Vagina (tissue), 2 donors: Measurements from ENCODE around the gene CCDC33. TPM values are rescaled to one million over a fixed set of nuclear protein-coding genes. Genes with fewer than 3 reads are reported as not detected.

Experiments used
- DNase-seq, 2 donors: peaks; one replicate each; pipeline ENCODE4 v3.0.0-alpha.2; 2017; ENCODE audit errors: extremely low spot score in 2 of 2
- H3K27ac ChIP-seq: fragments of 200-600 bp; sonication (generic); one replicate; pipeline ENCODE4 v1.5.1; 2019
- H3K27me3 ChIP-seq: fragments of 200-600 bp; sonication (generic); one replicate; pipeline ENCODE4 v1.5.1; 2019
- H3K36me3 ChIP-seq, 2 donors: fragments of 200-600 bp; sonication (generic); one replicate each; pipeline ENCODE4 v1.5.1; 2017 to 2019
- H3K4me1 ChIP-seq: fragments of 200-600 bp; sonication (generic); one replicate; pipeline ENCODE4 v1.5.1; 2019
- H3K4me3 ChIP-seq, 2 donors: fragments of 200-600 bp; sonication (generic); 1 replicate in 1 of 2; 2 replicates in 1 of 2; pipeline ENCODE4 v1.5.1; 2016 to 2019
- H3K9me3 ChIP-seq: fragments of 200-600 bp; sonication (generic); one replicate; pipeline ENCODE4 v1.5.1; 2019
- CTCF ChIP-seq, 3 experiments: fragments of 450-650 bp in 2 of 3; fragments of 200-600 bp in 1 of 3; sonication (generic) in 1 of 3; IDR thresholded peaks; one replicate each; pipeline ENCODE4 v1.5.1; 2017 to 2019; ENCODE audit warnings: antibody characterized with exemption in 3 of 3, mild to moderate bottlenecking in 2 of 3, moderate library complexity in 2 of 3
- POLR2A ChIP-seq, 2 donors: fragments of 450-650 bp; IDR thresholded peaks; one replicate each; pipeline ENCODE4 v1.6.1; 2017; ENCODE audit warnings: antibody characterized with exemption in 2 of 2, mild to moderate bottlenecking in 2 of 2, moderate library complexity in 2 of 2
- POLR2AphosphoS5 ChIP-seq, 2 donors: sonication (generic); formaldehyde crosslinking; IDR thresholded peaks; one replicate each; pipeline ENCODE4 v1.9.0; 2017; ENCODE audit warnings: antibody characterized with exemption in 2 of 2, mild to moderate bottlenecking in 2 of 2, low read depth in 1 of 2; ENCODE audit not compliant: insufficient read depth in 1 of 2
- intact Hi-C: fragments of 100-400 bp; cut with DNase I; formaldehyde crosslinking; loops from one replicate; pipeline ENCODE4 v1.15.1; 2023
- total RNA-seq: library from RNA; depleted of rRNA; stranded (reverse); fragments of >200 nt; gene quantifications from one replicate; pipeline ENCODE4 v1.2.3, GENCODE V29; 2016

CCDC33 gene
- total RNA-seq, 1 donor from 2014 or later: not detected

DNA sequence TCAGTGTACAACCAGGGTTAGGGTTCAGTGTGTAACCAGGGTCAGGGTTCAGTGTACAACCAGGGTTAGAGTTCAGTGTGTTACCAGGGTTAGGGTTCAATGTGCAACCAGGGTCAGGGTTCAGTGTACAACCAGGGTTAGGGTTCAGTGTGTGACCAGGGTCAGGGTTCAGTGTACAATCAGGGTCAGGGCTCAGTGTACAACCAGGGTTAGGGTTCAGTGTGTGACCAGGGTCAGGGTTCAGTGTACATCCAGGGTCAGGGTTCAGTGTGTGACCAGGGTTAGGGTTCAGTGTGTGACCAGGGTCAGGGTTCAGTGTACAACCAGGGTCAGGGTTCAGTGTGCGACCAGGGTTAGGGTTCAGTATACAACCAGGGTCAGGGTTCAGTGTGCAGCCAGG lies 98.0 kb downstream of the CCDC33 start:
- Histone ChIP-seq H3K4me3 (no peak overlapping the region), H3K9me3 (no peaks in the 10 kb centered on the region), H3K36me3 (no peaks in the 10 kb centered on the region), H3K27me3 (no peaks in the 10 kb centered on the region), H3K27ac (no peak overlapping the region), H3K4me1 (no peaks in the 10 kb centered on the region)
- intact Hi-C loops: no loop called here
- no peak for TF ChIP-seq POLR2AphosphoS5 (IDR thresholded peaks at IDR 0.05; ENCODE audit: insufficient read depth in 1 of 2, low read depth in 1 of 2)
- no peak for TF ChIP-seq CTCF (IDR thresholded peaks at IDR 0.05)
- no peak for TF ChIP-seq POLR2A (IDR thresholded peaks at IDR 0.05)
- DNase-seq: no peak

GRCh38 chr15:74335396-74335795 lies 99.3 kb downstream of the CCDC33 start:
- no peaks in the 10 kb centered on the region for H3K36me3 ChIP-seq
- no peaks in the 10 kb centered on the region for H3K4me1 ChIP-seq
- no peaks in the 10 kb centered on the region for H3K9me3 ChIP-seq
- no peak overlapping the region for H3K4me3 ChIP-seq
- no peaks in the 10 kb centered on the region for H3K27me3 ChIP-seq
- DNase-seq: no peak
- intact Hi-C loops: no loop called here
- H3K27ac ChIP-seq: no peak overlapping the region
- TF ChIP-seq POLR2A (IDR thresholded peaks at IDR 0.05): no peak
- TF ChIP-seq CTCF (IDR thresholded peaks at IDR 0.05): no peak
- TF ChIP-seq POLR2AphosphoS5 (IDR thresholded peaks at IDR 0.05; ENCODE audit: insufficient read depth in 1 of 2, low read depth in 1 of 2): no peak

- TF ChIP-seq POLR2A (IDR thresholded peaks at IDR 0.05): no peak
- TF ChIP-seq CTCF (IDR thresholded peaks at IDR 0.05): no peak
- TF ChIP-seq POLR2AphosphoS5 (IDR thresholded peaks at IDR 0.05; ENCODE audit: insufficient read depth in 1 of 2, low read depth in 1 of 2): no peak
- H3K4me3 ChIP-seq: no peak overlapping the region
- no peaks in the 10 kb centered on the region for H3K27me3 ChIP-seq
- DNase-seq: no peak
- no peaks in the 10 kb centered on the region for H3K4me1 ChIP-seq
- H3K9me3 ChIP-seq: no peaks in the 10 kb centered on the region
- no peaks in the 10 kb centered on the region for H3K36me3 ChIP-seq
- H3K27ac ChIP-seq: no peak overlapping the region
- intact Hi-C loops: no loop called here
Observed at GRCh38 chr15:74336061-74337005, 100.2 kb downstream of the CCDC33 start.

GRCh38 chr15:74337146-74337545 lies 101.0 kb downstream of the CCDC33 start:
- H3K9me3 ChIP-seq: no peaks in the 10 kb centered on the region
- no peaks in the 10 kb centered on the region for H3K36me3 ChIP-seq
- no peak overlapping the region for H3K27ac ChIP-seq
- no peaks in the 10 kb centered on the region for H3K4me1 ChIP-seq
- TF ChIP-seq POLR2A (IDR thresholded peaks at IDR 0.05): no peak
- TF ChIP-seq CTCF (IDR thresholded peaks at IDR 0.05): no peak
- intact Hi-C loops: no loop called here
- no peak for DNase-seq
- H3K27me3 ChIP-seq: no peaks in the 10 kb centered on the region
- H3K4me3 ChIP-seq: no peak overlapping the region

DNA sequence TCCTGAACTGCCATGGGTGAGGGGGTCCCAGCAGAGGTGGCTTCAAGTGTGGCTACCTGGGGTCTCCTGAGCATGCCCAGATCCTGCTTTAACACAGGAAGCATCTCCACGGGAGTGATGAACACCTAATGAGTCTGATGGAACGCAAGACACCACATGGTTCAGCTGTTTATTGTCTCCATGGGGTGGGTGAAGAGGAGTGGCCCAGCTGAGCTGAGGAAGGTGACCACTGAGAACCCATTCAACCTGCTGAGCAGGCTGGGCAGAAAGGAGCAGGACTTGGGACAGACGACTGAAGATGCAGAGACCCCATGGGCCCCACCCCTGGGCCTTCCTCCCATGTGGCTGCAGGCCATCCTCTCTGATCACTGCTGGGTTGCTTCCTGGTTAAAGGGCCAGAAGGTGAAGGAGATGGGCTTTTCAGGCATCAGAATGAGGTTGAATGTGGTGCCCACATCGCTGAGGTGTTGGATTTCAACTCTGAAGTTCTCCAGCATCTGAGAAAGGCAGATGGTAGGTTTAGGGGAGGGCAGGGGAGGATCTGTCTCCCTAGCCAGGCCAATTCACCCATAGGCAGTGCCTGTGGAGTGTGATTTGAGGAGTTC lies 101.6 kb downstream of the CCDC33 start:
- TF ChIP-seq POLR2A (IDR thresholded peaks at IDR 0.05) (no peak), CTCF (IDR thresholded peaks at IDR 0.05) (no peak), POLR2AphosphoS5 (IDR thresholded peaks at IDR 0.05; ENCODE audit: insufficient read depth in 1 of 2, low read depth in 1 of 2) (no peak)
- no peak overlapping the region for H3K4me3 ChIP-seq
- intact Hi-C loops: no loop called here
- H3K9me3 ChIP-seq: no peaks in the 10 kb centered on the region
- H3K27ac ChIP-seq: no peak overlapping the region
- H3K4me1 ChIP-seq: no peaks in the 10 kb centered on the region
- H3K36me3 ChIP-seq: no peaks in the 10 kb centered on the region
- DNase-seq: no peak
- no peaks in the 10 kb centered on the region for H3K27me3 ChIP-seq
